HCT116 (cell line): Measurements from ENCODE around the gene ZHX3. TPM values are rescaled to one million over a fixed set of nuclear protein-coding genes. Genes with fewer than 3 reads are reported as not detected.

Experiments
- ATAC-seq: fragments of 200-7000 bp; cut with Tn5 transposase; 2 replicates; pipeline ENCODE4 v1.9.1; 2020; ENCODE audit warnings: mild to moderate bottlenecking, moderate library complexity
- BruUV-seq: library from RNA; stranded (reverse); fragments of 400-500 nt; replicated peaks from 2 replicates; lab custom pipeline; 2021; lab: Mats Ljungman, UMichigan
- CTCF ChIA-PET: fragments of 300-600 bp; sonication (Branson Sonifier 250); formaldehyde crosslinking; loops from one replicate; lab custom pipeline; 2021; ENCODE audit warnings: antibody characterized with exemption; lab: Charles Lee
- POLR2A ChIA-PET: fragments of 300-600, 350-600 bp; sonication (Branson Sonifier 250); formaldehyde crosslinking; loops from one replicate; lab custom pipeline; 2021; ENCODE audit warnings: antibody characterized with exemption; lab: Charles Lee
- RAD21 ChIA-PET, 2 experiments: fragments of 300-600 bp; sonication (Branson Sonifier 250); formaldehyde crosslinking; loops; one replicate each; lab custom pipeline; 2023; ENCODE audit warnings: low total read pairs in 2 of 2; ENCODE audit not compliant: uncharacterized antibody in 2 of 2, unreplicated experiment in 2 of 2, low non-redundant PET in 1 of 2; lab: Charles Lee
- DNase-seq: peaks from one replicate; pipeline ENCODE4 v3.0.0-alpha.2; 2010; ENCODE audit warnings: low read depth, low spot score
- H2AFZ ChIP-seq: fragments of 200-600 bp; shearing (Covaris generic), sonication (generic); 2 replicates; pipeline ENCODE4 v1.6.1; 2017; ENCODE audit warnings: low read depth, mixed run types, mixed read lengths, antibody characterized with exemption, low read length; ENCODE audit not compliant: poor library complexity, severe bottlenecking
- H3K27ac ChIP-seq: 2 replicates; pipeline ENCODE4 v1.5.1; 2012; ENCODE audit warnings: low read depth, low read length
- H3K27me3 ChIP-seq: fragments of 200-600 bp; sonication (generic); 2 replicates; pipeline ENCODE4 v1.6.1; 2016; ENCODE audit warnings: mixed run types, low read length, mixed read lengths; ENCODE audit not compliant: insufficient read depth
- H3K36me3 ChIP-seq, 2 experiments: fragments of 200-500 bp in 1 of 2; fragments of 200-600 bp in 1 of 2; sonication (Bioruptor generic) in 1 of 2; sonication (generic) in 1 of 2; 2 replicates each; pipeline versions ENCODE4 v1.5.1 to v1.6.1; 2014 to 2016; ENCODE audit warnings: low read length in 2 of 2, inconsistent platforms in 1 of 2, mixed read lengths in 1 of 2, mixed run types in 1 of 2; ENCODE audit not compliant: insufficient read depth in 2 of 2, control insufficient read depth in 1 of 2
- H3K4me1 ChIP-seq, 2 experiments: fragments of 200-600 bp in 1 of 2; sonication (generic) in 1 of 2; 2 replicates each; pipeline versions ENCODE4 v1.5.1 to v1.6.1; 2012 to 2017; ENCODE audit warnings: low read length in 2 of 2, inconsistent platforms in 1 of 2, mild to moderate bottlenecking in 1 of 2, mixed read lengths in 1 of 2, mixed run types in 1 of 2, moderate library complexity in 1 of 2; ENCODE audit not compliant: insufficient read depth in 2 of 2, control insufficient read depth in 1 of 2
- H3K4me2 ChIP-seq: fragments of 200-600 bp; sonication (generic); 2 replicates; pipeline ENCODE4 v1.6.1; 2017; ENCODE audit warnings: mixed run types, low read length, mixed read lengths
- H3K4me3 ChIP-seq, 2 experiments: fragments of 200-600 bp in 1 of 2; sonication (generic) in 1 of 2; replicated peaks in 1 of 2; 2 replicates each; pipeline ENCODE4 v1.5.1; 2011 to 2016; ENCODE audit warnings: low read length in 2 of 2, control low read depth in 1 of 2, low read depth in 1 of 2, mild to moderate bottlenecking in 1 of 2, mixed read lengths in 1 of 2, mixed run types in 1 of 2
- H3K79me2 ChIP-seq: fragments of 200-600 bp; sonication (generic); 2 replicates; pipeline ENCODE4 v1.6.1; 2017; ENCODE audit warnings: mild to moderate bottlenecking, mixed run types, low read length, moderate library complexity, mixed read lengths; ENCODE audit not compliant: insufficient read depth
- H3K9ac ChIP-seq: fragments of 200-600 bp; sonication (generic); 2 replicates; pipeline ENCODE4 v1.6.1; 2016; ENCODE audit warnings: low read length, mixed read lengths
- H3K9me2 ChIP-seq: fragments of 200-600 bp; sonication (generic), shearing (Covaris generic); 2 replicates; pipeline ENCODE4 v1.6.1; 2017; ENCODE audit warnings: mixed run types, mild to moderate bottlenecking, moderate library complexity; ENCODE audit not compliant: insufficient read depth
- H3K9me3 ChIP-seq, 2 experiments: fragments of 200-500 bp in 1 of 2; fragments of 200-600 bp in 1 of 2; sonication (Bioruptor generic) in 1 of 2; sonication (generic) in 1 of 2; 2 replicates each; pipeline ENCODE4 v1.6.1; 2014 to 2017; ENCODE audit warnings: low read length in 2 of 2, mixed read lengths in 2 of 2, inconsistent platforms in 1 of 2, low read depth in 1 of 2, mild to moderate bottlenecking in 1 of 2, mixed run types in 1 of 2, moderate library complexity in 1 of 2; ENCODE audit not compliant: control insufficient read depth in 1 of 2, insufficient read depth in 1 of 2
- H4K20me1 ChIP-seq: fragments of 200-600 bp; sonication (generic), shearing (Covaris generic); 2 replicates; pipeline ENCODE4 v1.6.1; 2017; ENCODE audit warnings: mixed run types, mild to moderate bottlenecking, moderate library complexity; ENCODE audit not compliant: insufficient read depth
- EZH2phosphoT487 ChIP-seq: fragments of 200-600 bp; IDR thresholded peaks from 2 replicates; pipeline ENCODE4 v1.6.1; 2018; ENCODE audit warnings: antibody characterized with exemption, borderline replicate concordance
- REST ChIP-seq: IDR thresholded peaks from 2 replicates; pipeline ENCODE4 v1.6.1; 2012; ENCODE audit warnings: low read depth
- SRF ChIP-seq: IDR thresholded peaks from 2 replicates; pipeline ENCODE4 v1.6.1; 2012; ENCODE audit warnings: low read depth
- intact Hi-C: fragments of 100-400 bp; cut with micrococcal nuclease; formaldehyde crosslinking; loops from 2 replicates; pipeline ENCODE4 v1.10.0; 2022
- total RNA-seq: library from RNA; stranded (reverse); gene quantifications from one replicate; pipeline ENCODE4 v1.2.1, GENCODE V29; 2021; ENCODE audit not compliant: unreplicated experiment
- TF ChIP-seq, protein P1 (sequence below): IDR thresholded peaks from 2 replicates; pipeline ENCODE4 v1.6.1; 2012

Gene ZHX3
- total RNA-seq, 1 experiment from 2014 or later = 13.3 TPM

- no peak overlapping the region for H3K9ac ChIP-seq
- no peaks in the 10 kb centered on the region for H4K20me1 ChIP-seq
- no peak for TF ChIP-seq EZH2phosphoT487
- TF ChIP-seq SRF = no peak
- TF ChIP-seq REST = no peak
- TF ChIP-seq, protein P1, sequence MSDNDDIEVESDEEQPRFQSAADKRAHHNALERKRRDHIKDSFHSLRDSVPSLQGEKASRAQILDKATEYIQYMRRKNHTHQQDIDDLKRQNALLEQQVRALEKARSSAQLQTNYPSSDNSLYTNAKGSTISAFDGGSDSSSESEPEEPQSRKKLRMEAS = no peak
- no peak for DNase-seq
- H3K36me3 ChIP-seq = peaks cover 5 to 41% of the 10 kb centered on the region in 2 experiments
- RAD21 ChIA-PET = no interaction called here
- CTCF ChIA-PET = no interaction called here
- no peaks in the 10 kb centered on the region for H3K9me2 ChIP-seq
- H3K4me3 ChIP-seq = no peak overlapping the region
- H3K79me2 ChIP-seq = no peaks in the 10 kb centered on the region
- no peak overlapping the region for H3K27ac ChIP-seq
- ATAC-seq = no peak
- H3K27me3 ChIP-seq = no peaks in the 10 kb centered on the region
- no peaks in the 10 kb centered on the region for H3K4me1 ChIP-seq
- BruUV-seq = no TSS peak
- no peak overlapping the region for H2AFZ ChIP-seq
- intact Hi-C loops = no loop called here
- no peak overlapping the region for H3K4me2 ChIP-seq
- POLR2A ChIA-PET = interaction anchor here (0.6 kb wide), 1 partner anchor 203 kb away, joined by 3 read pairs; no protein-coding TSS in a partner anchor
- no peaks in the 10 kb centered on the region for H3K9me3 ChIP-seq
Measured at GRCh38 chr20:41166201-41167117, 151.1 kb downstream of the ZHX3 start.
